Activated CD4-positive, alpha-beta T cell treated with anti-CD3 and anti-CD28 coated beads, Interleukin-2, Interleukin-4, amounts not matched to agents 100 ng/mL and 50 ng/mL, durations not matched to agents 16 hours and 8 hours (primary cell): ENCODE results near the gene FUT9.
"Not testable (repeated sequence)": the region's sequence is repeated elsewhere in the genome, so short reads cannot be mapped to it uniquely, and the experiment has no call there.

Source experiments
- DNase-seq: peaks from one replicate; pipeline ENCODE4 v3.0.0-alpha.2; 2020; ENCODE audit warnings: low spot score

Gene FUT9

DNA sequence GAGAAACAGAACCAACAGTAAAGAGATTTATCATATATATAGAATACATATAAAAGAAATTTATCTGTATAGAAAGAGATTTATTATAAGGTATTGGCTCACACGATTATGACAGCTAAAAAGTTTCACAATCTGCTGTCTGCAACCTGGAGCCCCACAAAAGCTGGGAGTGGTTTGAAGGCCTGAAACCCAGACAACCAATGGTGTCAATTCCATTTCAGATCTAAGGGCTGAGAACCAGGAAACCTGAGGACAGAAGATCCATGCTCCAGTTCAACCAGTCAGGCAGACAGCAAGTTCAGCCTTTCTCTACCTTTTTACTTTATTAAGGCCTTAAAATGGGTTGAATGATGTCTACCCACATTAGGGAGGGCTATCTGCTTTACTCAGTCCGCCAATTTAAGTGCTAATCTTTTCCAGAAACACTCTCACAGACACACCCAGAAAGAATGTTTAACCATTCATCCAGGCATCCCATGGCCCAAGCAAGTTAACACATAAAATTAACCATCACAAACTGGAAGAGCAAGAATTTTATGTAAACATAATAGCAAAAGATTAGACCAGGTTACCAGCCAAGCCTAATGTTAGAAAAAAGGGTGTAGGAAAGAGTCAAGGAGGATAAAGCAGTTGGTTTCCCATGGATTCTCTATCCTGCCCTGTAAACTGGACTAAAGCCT, 170.9 kb downstream of the FUT9 start:
- no peak for DNase-seq

DNA sequence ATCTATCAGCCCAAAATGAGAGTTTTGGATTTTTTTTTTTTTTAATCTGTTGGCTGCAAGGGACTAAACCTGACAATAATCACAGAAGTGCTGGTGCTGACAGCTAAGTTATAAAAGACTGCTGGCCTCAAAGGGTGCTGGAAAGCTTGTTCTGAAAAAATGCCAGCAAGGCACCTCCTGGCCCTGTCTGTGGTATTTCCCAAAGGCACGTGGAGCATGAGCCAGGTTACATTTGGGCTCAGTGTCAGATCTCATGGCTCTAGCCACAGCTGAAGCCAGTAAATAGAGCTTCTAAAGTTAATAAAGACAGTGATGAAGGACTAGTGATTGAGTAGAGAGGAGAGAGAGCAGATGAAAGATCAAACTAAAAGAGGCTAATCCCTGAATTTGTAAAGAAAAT, 178.9 kb downstream of the FUT9 start:
- no peak for DNase-seq

DNA sequence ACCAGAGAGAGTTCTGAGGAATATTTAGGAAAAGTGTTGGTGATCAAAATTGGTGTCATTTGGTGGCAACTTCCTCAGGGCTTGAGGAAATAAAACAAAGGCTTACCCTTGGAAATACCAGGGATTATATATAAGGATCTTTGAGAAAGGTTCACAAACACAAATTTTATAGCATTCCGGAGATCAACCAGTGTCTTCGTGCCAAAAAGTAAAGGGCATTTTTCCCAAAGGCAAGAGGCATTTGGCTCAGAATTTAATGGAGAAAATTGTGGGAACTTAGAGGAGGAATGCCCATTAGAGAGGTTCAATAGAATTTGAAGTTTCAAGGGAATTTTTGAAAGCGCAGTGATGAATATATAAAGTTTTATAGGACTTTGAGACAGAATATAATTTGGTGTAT, 179.5 kb downstream of the FUT9 start:
- DNase-seq, result no peak

DNA sequence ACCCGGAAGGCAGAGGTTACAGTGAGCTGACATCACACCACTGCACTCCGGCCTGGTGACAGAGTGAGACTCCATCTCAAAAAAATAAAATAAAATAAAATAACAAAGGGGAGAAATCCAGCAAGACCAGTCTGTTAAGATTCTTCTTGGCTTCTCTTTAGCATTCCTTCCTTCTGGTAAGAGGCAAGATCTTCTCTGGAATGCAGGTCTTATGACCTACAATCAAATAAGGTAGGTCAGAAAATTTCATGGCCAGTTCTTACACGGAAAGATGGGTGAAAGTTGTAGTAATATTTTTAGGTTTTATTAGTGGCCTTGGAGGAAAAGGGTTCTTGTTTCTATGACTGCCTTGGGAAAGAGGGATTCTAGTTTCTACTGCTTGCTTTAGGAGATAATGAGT, 180.9 kb downstream of the FUT9 start:
- no peak for DNase-seq

DNA sequence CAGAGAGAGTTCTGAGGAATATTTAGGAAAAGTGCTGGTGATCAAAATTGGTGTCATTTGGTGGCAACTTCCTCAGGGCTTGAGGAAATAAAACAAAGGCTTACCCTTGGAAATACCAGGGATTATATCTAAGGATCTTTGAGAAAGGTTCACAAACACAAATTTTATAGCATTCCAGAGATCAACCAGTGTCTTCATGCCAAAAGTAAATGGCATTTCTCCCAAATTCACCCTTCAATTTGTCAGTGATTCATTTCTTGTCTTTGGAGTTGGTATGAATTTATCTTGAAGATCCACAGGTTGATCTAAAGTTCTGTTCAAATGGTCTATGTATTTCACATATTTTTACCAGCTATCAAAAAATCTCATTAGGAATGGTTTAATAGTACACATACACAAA, 181.5 kb downstream of the FUT9 start:
- no peak for DNase-seq

DNA sequence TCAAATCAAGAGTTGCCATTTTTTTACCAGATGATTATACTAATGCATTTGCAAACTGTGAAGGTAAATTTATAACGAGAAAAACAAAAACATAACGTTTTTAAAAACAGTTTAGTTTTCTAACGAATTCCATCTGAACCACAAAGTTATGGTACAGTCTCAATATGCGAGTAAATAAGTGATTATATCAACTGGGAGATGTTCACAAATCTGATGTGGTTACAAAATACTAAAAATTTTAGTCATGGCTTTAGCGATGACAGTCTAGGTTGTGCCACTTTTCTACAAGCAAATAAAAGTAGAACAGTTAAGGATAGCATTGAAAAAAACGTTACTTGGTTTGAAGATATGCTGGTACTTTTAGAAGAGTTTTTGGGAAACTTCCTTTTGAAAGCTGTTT, 186.8 kb downstream of the FUT9 start:
- no peak for DNase-seq

DNA sequence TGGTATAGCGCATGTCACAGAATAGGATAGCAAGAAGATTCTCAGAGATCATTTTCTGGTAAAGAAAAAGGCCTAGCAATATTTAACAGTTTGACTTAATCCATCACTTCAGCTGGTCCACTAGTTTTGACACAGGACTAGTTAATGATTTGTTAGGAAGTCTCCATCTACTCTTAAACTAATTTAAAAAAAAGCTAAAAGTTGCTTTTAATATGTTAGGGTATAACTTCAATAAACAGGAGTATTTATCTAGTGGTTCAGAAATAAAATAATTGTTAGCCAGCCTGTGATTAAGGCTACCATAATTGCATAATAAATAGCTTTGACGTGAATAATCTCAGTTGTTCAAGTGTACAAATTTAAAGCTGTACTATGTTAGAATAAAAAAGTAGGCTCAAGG, 195.6 kb downstream of the FUT9 start:
- DNase-seq, result no peak

DNA sequence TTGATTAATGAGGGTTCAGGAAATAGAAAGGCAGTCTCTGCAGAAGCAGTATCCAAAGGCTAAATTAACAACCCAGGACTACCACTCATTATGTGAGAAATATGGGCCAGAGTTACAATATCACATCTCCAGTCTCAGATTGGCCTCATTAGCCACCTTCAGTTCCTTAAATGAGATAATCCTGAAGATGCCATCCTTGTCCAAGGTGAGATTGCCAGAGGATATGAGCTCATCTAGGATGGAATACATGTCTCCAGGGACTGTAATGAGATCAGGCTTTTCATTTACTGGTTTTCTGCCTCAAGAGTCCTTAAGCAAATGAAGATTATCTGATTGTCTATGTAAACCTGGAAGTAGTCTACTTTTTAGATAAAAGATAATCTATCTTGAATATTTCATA, 196.3 kb downstream of the FUT9 start:
- no peak for DNase-seq

DNA sequence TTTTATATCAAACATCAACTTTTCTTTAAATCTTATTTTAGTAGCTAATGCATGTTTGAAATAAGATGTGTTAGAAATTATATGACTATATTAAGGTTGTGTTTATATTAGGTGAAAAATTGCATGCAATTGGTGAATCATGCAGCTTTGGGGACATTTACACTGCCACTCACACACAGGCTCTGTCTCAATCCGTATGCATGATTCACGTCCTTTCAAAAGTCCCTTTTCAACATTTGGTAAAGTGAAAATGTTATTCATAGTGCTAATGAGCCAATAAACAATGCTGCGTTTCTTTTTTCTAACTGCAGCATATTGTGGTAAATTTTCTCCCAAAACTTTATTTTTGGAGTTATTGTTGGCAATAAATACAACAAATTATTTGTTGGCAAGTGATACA, 198.0 kb downstream of the FUT9 start:
- no peak for DNase-seq

DNA sequence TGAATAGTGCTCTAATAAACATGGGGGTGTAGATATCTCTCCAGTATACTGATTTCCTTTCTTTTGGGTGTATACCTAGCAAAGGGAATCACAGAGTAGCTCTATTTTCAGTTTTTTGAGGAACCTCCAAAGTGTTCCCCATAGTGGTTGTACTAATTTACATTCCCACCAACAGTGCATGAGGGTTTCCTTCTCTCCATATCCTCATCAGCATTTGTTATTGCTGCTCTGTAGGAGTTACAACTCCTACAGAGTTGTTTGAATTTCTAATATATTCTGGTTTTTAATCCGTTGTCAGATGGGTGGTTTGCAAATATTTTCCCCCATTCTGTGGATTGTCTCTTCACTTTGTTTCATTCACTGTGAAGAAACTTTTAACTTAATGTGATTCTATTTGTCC, 207.9 kb downstream of the FUT9 start:
- no peak for DNase-seq

DNA sequence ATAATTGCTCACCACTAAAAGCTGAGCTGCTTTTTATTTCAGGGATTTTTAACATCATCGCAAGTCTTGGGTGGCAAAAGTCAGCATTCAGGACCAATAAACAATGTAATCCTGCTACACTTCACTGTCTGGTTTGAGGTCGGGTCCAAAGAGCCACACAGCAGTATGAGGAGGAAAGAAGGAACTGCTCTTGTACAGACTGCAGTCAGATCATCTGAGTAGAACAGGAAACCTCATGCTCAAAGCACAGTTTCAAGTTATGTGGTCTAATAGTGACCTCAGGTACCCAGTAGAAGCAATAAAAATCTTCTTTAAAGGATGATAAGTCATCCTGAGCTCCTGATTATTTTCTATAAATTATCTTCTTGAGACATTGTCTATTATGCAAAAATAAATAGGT, 211.4 kb downstream of the FUT9 start:
- DNase-seq, result no peak

DNA sequence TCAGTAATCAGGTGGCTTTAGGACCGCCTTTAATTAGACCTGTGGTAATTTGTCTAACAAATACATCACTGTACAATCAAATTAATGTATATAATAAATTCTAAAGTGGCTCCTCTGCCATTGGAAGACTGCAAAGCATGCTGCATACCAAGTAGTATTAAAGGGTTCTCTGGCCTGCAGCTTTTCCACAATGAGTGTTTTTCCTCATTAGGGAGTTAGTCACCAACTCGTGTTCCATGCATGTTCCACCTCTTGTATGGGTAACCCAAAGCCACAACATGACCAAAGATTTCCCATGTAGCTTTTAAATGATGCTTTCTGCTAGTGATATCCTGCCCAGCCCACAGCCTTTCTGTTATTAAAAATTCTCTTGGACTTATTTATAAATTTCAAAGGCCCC, 218.7 kb downstream of the FUT9 start:
- DNase-seq, result no peak

DNA sequence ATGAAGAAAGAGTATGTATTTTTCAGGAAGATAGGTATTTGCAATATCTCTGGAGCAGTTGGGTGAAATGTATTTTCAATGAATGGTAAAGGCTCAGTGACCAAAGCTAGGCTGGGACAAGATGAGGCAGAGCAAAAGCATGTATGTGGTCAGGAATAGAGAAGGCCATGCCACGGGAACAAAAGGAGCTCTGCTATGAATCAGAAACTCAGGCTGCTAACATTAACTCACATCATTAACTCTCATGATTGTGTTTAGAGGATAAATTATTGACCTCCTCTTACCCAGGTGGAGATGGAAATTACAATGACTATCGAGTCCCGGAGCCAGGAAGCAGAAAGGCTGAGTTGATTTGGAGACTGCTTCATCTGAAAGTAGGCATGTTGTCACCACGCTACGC, 220.2 kb downstream of the FUT9 start:
- no peak for DNase-seq

DNA sequence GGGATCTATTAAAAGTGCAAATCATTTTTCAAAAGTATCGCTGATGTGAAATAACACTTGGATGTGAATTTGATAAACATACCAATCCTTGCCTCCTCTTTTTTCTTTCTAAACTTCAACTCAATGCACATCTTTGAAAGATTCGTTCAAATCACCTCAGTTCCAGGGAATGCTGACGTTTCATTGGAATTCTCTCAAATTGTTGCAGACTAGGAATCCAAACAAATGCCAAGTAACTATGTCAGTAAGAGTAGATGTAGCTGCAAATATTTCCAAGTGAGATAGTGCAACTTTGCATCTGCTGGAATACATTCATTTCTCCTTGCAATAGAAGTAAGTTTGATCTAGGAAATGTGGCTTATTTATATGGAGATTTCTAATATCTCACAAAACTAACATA, 220.7 kb downstream of the FUT9 start:
- no peak for DNase-seq

DNA sequence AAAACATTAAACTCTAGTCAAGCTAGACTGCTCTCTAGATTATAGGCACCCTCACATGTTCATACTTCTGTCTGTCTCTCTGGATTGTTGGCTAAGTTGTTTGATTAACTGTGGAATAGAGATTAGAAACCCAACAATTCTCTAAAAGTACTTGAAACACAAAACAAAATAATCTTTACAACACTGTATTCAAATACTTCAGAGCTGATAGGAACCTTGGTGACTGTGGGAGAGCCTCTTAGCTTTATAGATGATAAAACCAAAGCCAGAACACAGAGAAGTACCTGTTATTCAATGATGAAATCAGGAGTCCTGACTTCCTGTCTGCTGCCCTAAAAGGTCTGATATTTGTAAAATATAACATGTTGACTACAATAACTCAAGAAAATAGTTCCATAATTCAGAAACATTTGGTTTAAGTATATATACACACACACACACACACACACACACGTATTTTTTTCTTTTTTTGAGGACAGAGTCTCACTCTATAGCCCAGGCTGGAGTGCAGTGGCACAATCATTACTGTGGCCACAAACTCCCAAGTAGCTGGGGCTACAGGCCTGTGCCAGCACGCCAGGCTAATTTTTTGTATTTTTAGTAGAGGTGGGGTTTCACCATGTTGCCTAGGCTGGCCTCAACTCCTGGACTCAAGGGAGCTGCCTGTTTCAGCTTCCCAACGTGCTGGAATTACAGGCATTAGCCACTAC, 222.0 kb downstream of the FUT9 start:
- DNase-seq, result no peak

DNA sequence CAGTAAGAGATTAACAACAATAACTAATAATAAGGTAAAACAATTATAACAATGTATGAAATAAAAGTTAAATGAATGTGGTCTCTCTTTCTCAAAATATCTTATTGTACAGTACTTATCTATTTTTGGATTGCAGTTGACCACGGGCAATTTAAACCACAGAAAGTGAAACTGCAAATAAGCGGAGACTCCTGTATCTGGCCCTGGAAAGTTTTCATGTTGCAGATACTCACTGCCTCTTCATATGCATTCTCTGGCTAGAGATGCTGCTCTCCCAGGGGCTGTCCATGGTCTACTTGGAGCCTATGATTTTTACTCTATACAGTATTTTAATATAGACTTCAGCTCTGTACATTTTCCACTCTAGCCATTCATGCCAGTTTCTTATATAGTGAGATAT, 230.8 kb downstream of the FUT9 start:
- no peak for DNase-seq

DNA sequence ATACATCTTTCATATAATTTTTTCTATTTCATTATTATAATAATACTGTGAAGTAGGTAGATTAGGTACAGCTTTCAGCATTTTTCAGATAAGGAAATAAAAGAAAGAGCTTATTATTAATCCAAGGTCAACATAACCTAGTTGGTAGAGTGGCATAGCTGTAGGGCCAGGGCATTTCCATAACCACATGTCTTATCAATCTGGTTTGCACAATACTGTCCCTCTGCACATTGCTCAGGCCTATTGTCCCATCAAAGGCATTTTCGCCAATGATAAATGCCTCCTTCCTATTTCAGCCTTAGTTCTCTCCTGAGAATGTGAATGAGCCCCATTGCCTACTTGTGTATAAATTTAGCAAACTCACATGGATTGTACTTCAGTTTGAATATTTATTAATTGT, 234.0 kb downstream of the FUT9 start:
- no peak for DNase-seq

DNA sequence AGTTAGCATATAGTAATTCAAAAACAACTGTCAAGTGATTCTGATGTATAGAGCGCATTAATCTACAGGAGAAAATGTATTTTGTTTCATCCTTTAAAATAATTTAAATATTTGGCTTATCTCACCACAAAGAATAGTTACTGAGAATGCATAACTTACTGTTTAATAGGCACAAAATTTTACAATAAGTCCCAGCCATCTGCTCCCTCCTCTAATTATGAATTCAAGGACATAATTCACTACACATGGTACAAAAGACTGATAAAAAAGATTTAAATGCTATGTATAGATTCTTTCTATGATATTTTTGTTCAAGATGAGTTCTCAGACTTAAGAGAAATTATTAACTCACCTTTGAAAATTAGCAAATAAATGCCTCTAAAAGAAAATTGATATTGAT, 242.0 kb downstream of the FUT9 start:
- no peak for DNase-seq

DNA sequence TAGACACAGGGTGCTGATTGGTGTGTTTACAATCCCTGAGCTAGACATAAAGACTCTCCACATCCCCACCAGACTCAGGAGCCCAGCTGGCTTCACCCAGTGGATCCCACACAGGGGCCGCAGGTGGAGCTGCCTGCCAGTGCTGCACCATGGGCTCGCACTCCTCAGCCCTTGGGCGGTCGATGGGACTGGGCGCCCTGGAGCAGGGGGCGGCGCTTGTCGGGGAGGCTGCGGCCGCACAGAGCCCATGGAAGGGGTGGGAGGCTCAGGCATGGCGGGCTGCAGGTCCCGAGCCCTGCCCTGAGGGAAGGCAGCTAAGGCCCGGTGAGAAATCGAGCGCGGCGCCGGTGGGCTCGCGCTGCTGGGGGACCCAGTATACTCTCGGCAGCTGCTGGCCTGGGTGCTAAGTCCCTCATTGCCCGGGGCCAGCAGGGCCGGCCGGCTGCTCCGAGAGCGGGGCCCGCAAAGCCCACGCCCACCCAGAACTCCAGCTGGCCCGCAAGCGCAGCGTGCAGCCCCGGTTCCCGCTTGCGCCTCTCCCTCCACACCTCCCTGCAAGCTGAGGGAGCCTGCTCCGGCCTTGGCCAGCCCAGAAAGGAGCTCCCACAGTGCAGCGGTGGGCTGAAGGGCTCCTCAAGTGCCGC, 245.1 kb downstream of the FUT9 start:
- DNase-seq, result not testable (repeated sequence)
